Panc1 (cell line): Measurements from ENCODE around the gene GIT1. TPM values are rescaled to one million over a fixed set of nuclear protein-coding genes. Genes with fewer than 3 reads are reported as not detected.

Experiments used
- ATAC-seq: fragments of 200-7000 bp; cut with Tn5 transposase; 2 replicates; pipeline ENCODE4 v1.9.1; 2020; ENCODE audit warnings: mild to moderate bottlenecking, moderate library complexity
- BruUV-seq: library from RNA; stranded (reverse); fragments of 400-500 nt; replicated peaks from 2 replicates; lab custom pipeline; 2021; lab: Mats Ljungman, UMichigan
- CTCF ChIA-PET: fragments of 300-600 bp; sonication (Branson Sonifier 250); formaldehyde crosslinking; loops from one replicate; lab custom pipeline; 2022; ENCODE audit warnings: antibody characterized with exemption; lab: Charles Lee
- POLR2A ChIA-PET: fragments of 300-600 bp; sonication (Branson Sonifier 250); formaldehyde crosslinking; loops from one replicate; lab custom pipeline; 2022; ENCODE audit warnings: antibody characterized with exemption; lab: Charles Lee
- DNase-seq: peaks from one replicate; pipeline ENCODE4 v3.0.0-alpha.2; 2010; ENCODE audit warnings: low read depth, low spot score
- H3K27ac ChIP-seq: 2 replicates; pipeline ENCODE4 v1.5.1; 2011; ENCODE audit warnings: mild to moderate bottlenecking, low read length, inconsistent platforms
- H3K27me3 ChIP-seq: fragments of 200-500 bp; sonication (Bioruptor generic); 2 replicates; pipeline ENCODE4 v1.6.0; 2014; ENCODE audit warnings: low read length, inconsistent platforms; ENCODE audit not compliant: control insufficient read depth, insufficient read depth
- H3K36me3 ChIP-seq: fragments of 200-500 bp; sonication (Bioruptor generic); 2 replicates; pipeline ENCODE4 v1.5.1; 2014; ENCODE audit warnings: inconsistent platforms, mild to moderate bottlenecking, low read length, moderate library complexity; ENCODE audit not compliant: control insufficient read depth, insufficient read depth
- H3K4me1 ChIP-seq: 2 replicates; pipeline ENCODE4 v1.5.1; 2011; ENCODE audit warnings: inconsistent platforms, mild to moderate bottlenecking, low read length, moderate library complexity; ENCODE audit not compliant: control insufficient read depth, insufficient read depth
- H3K4me3 ChIP-seq, 2 experiments: 2 replicates each; pipeline ENCODE4 v1.5.1; 2011 to 2012; ENCODE audit warnings: low read depth in 2 of 2, low read length in 2 of 2, mild to moderate bottlenecking in 2 of 2, inconsistent platforms in 1 of 2, moderate library complexity in 1 of 2
- H3K9me3 ChIP-seq: fragments of 200-500 bp; sonication (Bioruptor generic); 2 replicates; pipeline ENCODE4 v1.5.1; 2014; ENCODE audit warnings: low read depth, mild to moderate bottlenecking, inconsistent platforms, low read length, moderate library complexity; ENCODE audit not compliant: control insufficient read depth, insufficient read depth
- CTCF ChIP-seq: fragments of 450-650 bp; IDR thresholded peaks from 2 replicates; pipeline ENCODE4 v1.5.1; 2017; ENCODE audit warnings: mild to moderate bottlenecking
- POLR2AphosphoS5 ChIP-seq: IDR thresholded peaks from 2 replicates; pipeline ENCODE4 v1.6.1; 2012; ENCODE audit warnings: mild to moderate bottlenecking, low read depth, low read length, moderate library complexity
- REST ChIP-seq, 2 experiments: IDR thresholded peaks; 2 replicates each; pipeline ENCODE4 v1.6.1; 2011 to 2012; ENCODE audit warnings: low read depth in 2 of 2, control low read depth in 1 of 2, low read length in 1 of 2, mild to moderate bottlenecking in 1 of 2, moderate library complexity in 1 of 2; ENCODE audit not compliant: insufficient read depth in 1 of 2
- SIN3A ChIP-seq: IDR thresholded peaks from 2 replicates; pipeline ENCODE4 v1.6.1; 2012; ENCODE audit warnings: low read depth, mild to moderate bottlenecking, low read length, moderate library complexity, borderline replicate concordance; ENCODE audit not compliant: insufficient read depth
- TCF7L2 ChIP-seq: IDR thresholded peaks from 2 replicates; pipeline ENCODE4 v1.6.1; 2011; ENCODE audit warnings: mild to moderate bottlenecking, low read depth, low read length, inconsistent platforms
- in situ Hi-C: cut with HindIII; loops from 2 replicates; pipeline ENCODE4 v1.10.0; 2016; ENCODE audit warnings: low sequenced_read_pairs, low pct_unique_long_range_greater_than_20kb
- intact Hi-C: fragments of 100-400 bp; cut with micrococcal nuclease; formaldehyde crosslinking; loops from one replicate; pipeline ENCODE4 v1.10.0; 2022; ENCODE audit not compliant: unreplicated experiment
- total RNA-seq: library from RNA; stranded (reverse); gene quantifications from one replicate; pipeline ENCODE4 v1.2.1, GENCODE V29; 2021; ENCODE audit not compliant: unreplicated experiment

The GIT1 gene
- total RNA-seq, 1 experiment from 2014 or later = 94.6 TPM

- Histone ChIP-seq H3K36me3 (no peaks in the 10 kb centered on the region), H3K4me3 (peak overlapping the region; percentile 28 to 53), H3K27ac (peak overlapping the region; percentile 71), H3K4me1 (peaks cover 44% of the 10 kb centered on the region), H3K27me3 (no peaks in the 10 kb centered on the region), H3K9me3 (no peaks in the 10 kb centered on the region)
- intact Hi-C loops (no loop called here), in situ Hi-C loops (no loop called here)
- TF ChIP-seq REST (IDR thresholded peaks at IDR 0.05; ENCODE audit: insufficient read depth in 1 of 2, low read depth in 2 of 2, low read length in 1 of 2) (0 out of 4 replicates have a peak, but pooled peaks of 1 of the 2 experiments have one; percentile 34), SIN3A (no peak), TCF7L2 (peak; percentile 35; the same call in 1 of the 2 replicates), CTCF (peak; percentile 91), POLR2AphosphoS5 (peak; percentile 35; the same call in 1 of the 2 replicates)
- DNase-seq (no peak), ATAC-seq (peak; percentile 70)
- POLR2A ChIA-PET = interaction anchor here (1.1 kb wide), 1 partner anchor 13 kb away, joined by 3 read pairs; no protein-coding TSS in a partner anchor
- no TSS peak for BruUV-seq
- CTCF ChIA-PET = interaction anchor here (0.6 to 2.2 kb wide), 18 partner anchors 8 to 727 kb away, joined by 3 to 15 read pairs (median 4); partner anchors contain the start of gene ANKRD13B
Measured at GRCh38 chr17:29617481-29618271, 28.2 kb upstream of the GIT1 start.

GRCh38 chr17:29617125-29617480 lies 27.7 kb upstream of the GIT1 start:
- intact Hi-C loops (no loop called here), in situ Hi-C loops (no loop called here)
- ChIA-PET CTCF (interaction anchor here (0.5 to 2.2 kb wide), 23 partner anchors 9 to 728 kb away, joined by 3 to 15 read pairs (median 4); partner anchors contain the start of gene ANKRD13B), POLR2A (interaction anchor here (0.9 to 1.1 kb wide), 2 partner anchors 12 to 25 kb away, joined by 3 read pairs; no protein-coding TSS in a partner anchor)
- peak overlapping the region; percentile 28 to 53; a peak in 3 of 4 replicates for H3K4me3 ChIP-seq
- peak overlapping the region; percentile 71 for H3K27ac ChIP-seq
- TF ChIP-seq POLR2AphosphoS5 (peak; percentile 55), SIN3A (no peak), TCF7L2 (no peak), CTCF (peak; percentile 85)
- H3K9me3 ChIP-seq = no peaks in the 10 kb centered on the region
- H3K4me1 ChIP-seq = peaks cover 42% of the 10 kb centered on the region
- H3K27me3 ChIP-seq = no peaks in the 10 kb centered on the region
- DNase-seq (no peak), ATAC-seq (peak; percentile 71)
- no peaks in the 10 kb centered on the region for H3K36me3 ChIP-seq
- BruUV-seq = no TSS peak
